NCI-H2171 (cell line): ENCODE results near the gene EEA1.

Experiments
- DNase-seq: peaks from one replicate; lab custom pipeline; 2025; lab: John Stamatoyannopoulos, UW

EEA1 gene

DNA sequence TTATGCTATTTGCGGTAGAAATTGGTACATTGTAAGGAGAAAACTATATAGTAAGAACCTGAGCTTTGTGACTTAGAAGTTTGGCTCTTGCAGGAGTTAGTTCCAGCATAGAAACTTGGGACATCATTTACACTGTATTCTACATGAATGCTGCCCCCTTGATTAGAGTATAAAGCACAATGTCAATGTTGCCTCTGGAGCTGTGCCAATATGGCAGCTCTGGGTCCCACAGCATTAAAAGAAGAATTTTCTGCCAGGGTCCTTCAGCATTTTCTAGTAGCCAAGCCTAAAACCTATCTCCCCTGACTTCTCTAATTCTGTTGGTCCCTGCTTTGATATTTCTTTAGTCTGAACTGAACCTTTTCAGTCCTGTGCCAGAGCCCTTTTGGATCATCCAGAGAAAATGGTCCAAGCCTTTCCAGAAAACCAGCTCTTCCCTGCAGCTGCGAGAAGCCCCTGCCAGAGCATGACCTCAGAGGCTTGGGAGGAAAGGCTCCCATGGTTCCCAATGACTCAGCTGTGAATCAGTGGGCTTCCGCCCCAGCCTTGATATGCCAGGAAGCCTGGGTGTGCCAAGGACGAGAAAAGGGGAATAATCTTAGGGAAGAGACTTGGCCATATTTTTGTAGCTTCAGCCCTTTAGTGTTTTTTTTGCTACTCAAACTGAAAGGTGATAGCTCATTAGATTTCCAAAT, 183.1 kb downstream of the EEA1 start:
- DNase-seq: no peak

DNA sequence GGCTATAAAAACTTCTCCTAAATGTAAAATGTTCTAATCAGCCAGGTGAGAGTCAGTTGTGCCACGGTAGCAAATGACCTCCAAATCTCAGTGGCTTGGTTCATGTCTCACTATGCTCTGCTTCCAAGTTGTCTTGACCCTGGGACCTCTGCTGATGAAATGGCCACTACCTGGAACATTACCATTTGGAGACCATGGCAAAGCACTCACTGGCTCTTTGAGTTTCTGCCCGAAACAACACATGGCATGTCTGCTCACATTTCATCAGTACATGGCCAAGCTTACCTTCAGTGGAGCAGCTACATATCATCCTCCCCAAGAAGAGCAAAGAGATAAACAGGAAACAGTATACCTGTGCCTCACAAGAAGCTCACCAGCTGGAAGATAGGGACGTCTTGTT, 186.1 kb downstream of the EEA1 start:
- DNase-seq: no peak

DNA sequence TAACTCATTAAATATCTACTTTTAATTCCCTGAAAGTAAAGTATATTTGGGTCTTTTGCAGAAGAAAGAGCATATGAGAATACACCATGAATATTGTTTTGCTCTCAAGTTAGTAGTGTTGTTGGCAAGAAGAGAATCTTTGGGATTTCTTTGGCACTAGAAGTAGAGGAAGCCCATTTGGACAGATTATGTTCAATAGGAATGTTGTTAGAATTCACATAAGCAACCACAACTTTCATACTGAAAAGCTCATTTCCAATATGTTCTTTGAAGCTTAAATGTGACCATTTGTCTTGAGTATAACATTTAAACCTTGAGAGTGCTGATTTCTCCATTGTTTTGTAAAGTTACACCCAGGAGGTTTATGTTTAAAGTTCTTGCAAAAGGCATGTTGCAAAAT, 188.7 kb downstream of the EEA1 start:
- no peak for DNase-seq

DNA sequence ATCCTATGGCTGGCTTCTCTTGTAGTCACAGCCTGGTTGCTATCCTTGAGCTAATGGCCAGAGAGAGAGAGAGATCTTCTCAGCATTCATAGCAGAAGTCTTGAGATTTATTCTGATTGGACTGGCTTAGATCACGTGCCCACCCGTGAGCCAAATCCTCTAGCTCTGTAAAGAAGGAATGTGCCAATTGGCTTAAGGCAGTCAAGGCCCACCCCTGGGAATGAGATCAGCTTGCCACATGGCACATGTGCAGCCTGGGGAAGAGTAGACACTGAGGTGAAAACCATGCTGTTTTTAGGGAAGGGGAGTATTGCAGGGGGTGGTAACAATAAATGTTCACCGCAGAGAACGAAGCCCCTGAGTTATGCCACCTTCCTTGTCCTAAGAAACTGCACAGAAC, 190.0 kb downstream of the EEA1 start:
- DNase-seq: peak; percentile 4

DNA sequence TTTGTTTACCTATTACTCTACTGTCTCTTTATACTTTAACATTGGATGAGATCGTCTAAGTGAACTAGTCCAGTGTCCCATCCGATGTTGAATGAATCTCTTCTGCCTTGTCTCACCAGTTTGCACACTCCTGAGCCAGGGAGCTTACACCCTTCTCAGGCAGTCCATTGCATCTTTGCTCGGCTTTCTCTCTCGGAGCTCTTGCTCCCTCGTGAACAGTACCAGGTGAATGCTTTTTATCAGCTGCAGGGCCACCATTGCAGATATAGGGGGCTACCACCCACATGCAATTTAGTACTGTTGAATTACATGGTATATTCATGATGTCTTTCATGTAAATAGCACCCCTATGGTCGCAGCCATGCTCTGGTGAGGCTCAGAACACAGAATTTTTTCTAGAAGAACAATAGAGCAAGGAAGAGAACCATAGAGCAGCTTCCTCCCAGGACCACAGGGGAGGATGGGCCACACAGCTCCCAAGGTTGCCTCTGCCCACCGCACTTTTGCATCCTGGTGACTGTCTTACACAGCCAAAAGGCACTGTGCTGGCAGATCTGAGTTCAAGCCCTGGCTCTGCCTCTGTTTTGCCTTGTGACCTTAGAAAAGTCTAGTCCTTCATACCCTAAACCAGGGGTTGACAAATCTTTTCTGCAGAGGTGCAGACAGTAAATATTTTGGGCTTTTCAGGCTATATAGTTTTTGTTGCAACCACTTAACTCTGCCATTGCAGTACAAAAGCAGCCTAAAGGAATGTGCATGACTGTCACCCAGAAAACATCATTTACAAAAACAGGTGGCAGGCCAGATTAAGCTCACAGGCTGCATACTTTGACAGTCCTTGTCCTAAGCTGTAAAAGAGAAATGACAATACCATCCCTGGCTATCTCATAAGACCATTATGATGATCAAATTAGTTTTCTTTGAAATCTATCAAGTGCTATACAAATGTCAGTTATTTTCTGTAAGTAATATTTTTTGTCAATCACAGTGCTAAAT, 190.9 kb downstream of the EEA1 start:
- no peak for DNase-seq

DNA sequence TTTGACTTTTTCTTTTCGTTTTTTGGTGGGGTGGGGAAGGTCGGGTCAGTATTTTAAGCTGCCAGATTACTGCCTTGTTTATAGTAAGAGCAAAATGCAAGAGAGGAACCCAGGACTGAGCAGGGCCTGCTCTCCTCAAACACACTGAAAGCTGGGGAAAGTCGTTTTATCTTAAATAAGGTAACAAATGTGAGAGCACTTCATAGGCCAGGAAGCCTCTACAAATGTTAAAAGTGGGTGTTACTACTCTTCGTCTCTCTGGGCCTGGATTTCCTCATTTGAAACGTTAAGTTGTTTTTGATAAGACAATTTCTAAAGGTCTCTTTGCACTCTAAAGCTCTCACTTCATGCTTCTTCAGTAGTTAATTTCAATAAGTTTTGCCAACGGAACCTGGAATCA, 192.5 kb downstream of the EEA1 start:
- no peak for DNase-seq

DNA sequence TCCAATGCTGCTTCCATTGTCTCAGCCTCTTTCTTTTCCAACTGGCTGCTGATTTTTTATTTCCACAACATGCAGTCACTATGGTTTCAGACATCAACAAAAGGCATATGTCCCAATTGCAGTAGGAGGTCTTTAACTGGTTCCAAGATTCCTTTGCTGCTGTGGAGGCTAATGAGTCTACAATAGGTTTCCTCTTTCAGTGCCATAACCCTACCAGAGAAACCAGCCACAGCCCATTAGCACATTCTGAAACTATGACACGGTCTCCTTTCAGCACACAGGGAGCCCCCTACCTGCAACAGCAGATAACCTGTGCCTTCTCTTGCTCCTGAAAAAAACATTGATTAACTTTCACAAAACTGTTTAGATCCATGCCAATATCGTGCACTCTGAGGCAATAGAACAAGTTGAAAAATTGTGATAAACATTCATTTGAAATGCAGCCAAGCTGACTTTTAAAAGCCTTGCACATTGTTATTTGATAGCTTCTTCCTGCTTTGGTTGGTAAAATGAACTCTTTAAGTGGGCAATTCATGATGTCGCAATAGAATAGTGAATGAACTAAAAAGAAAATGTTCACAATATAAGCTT, 193.9 kb downstream of the EEA1 start:
- DNase-seq: peak; percentile 46

DNA sequence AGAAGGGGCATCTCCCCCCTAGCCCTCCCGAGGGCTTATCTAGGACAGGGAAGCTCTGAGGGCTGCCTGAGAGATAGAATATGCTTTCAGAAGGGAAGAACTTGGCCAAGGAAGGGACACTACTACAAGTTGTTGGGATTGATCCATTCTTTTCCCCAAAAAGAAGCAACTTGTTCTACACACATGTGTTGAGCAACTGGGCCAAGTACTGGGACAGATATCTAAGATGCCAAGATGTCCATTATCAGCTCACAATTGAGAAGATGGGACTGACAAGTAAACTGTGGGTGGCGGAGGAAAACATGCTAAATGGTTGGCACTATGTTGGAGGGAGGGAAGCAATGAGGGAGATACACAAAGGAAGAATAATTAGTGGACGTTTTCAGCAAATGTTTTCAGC, 195.4 kb downstream of the EEA1 start:
- no peak for DNase-seq

DNA sequence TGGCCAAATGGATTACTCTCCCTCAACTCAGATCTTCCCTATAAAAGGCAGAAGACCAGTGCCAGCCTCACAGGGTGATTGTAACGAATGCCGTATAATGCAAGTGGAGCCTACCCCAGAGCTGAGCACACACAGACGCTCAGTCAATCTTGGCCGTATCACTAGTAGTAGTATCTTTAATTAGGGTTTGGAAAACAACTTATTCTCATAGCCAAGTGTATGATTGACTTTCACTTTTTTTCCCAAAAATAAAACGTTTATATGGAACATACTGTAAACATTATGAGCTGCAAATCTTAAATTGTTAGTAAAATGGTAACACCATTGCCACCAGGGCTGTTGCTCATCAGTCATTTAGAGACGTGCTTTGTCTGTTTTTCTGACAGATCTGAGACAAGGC, 195.9 kb downstream of the EEA1 start:
- DNase-seq: no peak

DNA sequence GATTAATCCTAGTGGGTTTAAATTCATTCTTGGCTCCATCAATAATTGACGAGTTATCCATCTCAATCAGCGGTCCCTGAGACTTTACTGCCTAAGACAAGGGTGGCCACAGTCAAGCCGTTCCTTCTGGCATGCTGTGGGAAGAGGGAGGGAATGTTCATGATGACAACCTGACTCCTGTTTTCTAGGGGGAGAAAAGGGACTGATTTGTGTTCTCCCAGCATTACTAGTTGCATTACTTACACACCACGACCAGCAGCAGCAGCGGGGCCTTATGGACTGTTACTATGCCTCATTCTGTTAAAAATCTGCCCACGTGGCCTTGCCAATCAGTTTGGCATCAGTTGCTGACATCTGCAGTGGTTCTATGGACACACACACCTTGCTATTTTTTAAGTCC, 196.4 kb downstream of the EEA1 start:
- no peak for DNase-seq

DNA sequence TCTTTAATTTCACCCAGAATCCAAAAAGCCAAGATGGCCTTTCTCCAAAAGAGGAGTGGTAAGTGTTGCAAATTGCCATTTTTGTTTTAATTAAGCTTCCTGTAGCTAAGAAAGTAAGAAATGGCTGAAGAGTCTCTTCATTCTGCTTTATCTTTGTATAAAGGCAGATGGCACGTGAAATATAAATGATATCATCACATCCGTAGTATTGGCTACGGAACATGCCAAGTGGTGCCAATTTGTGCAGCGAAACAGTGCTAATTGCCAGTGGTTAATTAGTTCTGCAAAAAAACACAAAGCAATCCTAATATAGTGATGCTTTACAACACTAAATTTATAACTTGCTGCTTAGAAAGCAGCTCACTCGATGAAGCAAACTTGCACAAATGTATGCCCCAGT, 196.9 kb downstream of the EEA1 start:
- no peak for DNase-seq

DNA sequence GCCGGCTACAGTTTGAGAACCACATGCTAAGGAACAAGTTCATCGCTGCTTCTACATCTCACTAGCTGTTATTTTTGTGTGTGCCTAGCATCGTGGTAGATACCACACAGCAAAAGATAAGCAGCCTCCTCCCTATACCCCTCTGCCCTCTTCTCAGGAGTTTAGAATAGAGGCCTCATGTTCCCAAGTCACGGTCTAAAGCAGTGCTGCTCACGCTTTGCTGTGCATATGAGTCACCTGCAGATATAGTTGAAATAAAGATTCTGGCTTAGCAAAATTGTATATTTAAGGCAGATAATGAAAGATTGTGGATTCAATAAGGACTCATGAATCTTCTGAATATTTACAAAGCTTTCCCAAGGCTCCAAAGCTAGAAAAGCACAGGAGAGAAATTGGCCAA, 198.3 kb downstream of the EEA1 start:
- DNase-seq: no peak

DNA sequence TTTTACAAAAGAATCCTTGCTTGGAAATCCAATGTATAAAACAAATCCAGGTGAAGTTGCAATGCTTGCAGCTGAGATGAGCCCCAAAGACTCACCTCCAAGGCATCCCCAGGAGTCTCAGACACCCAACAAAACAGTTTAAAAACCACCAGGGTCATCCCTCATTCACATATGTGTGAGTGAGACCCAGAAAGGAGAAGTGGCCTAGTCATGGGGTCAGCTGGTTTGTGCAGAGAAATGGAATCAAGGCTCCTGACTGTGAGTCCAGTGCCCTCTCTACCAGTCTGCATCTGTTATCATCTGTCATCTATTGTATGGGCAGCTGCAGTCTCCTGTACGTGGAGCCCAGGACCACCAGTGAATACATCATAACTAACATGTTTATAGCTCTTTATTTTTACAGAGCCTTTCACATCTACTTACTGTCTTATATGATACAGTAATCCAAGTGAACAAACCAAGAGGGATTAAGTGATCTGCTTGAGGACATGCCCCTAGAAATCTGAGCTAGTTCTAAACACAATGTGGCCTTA, 199.3 kb downstream of the EEA1 start:
- DNase-seq: no peak

DNA sequence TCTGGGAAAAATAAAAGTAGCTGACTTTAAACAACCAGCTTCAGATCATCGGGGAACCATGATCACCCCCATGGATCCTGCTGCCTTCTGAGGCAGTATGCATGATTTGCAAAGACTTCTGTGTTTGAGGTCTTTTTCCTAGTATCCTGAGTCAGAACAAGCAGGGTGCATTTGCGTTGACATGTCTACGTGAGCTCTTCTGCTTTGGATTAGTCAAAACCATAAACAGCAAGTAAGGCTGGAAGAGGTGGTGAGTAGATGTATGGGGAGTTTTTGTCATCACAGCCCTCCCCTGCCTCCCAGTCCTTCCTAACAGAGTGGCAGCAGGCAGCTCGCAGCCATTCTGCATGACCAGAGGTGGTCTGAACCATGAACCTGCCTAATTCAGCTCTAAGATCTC, 202.2 kb downstream of the EEA1 start:
- DNase-seq: no peak

DNA sequence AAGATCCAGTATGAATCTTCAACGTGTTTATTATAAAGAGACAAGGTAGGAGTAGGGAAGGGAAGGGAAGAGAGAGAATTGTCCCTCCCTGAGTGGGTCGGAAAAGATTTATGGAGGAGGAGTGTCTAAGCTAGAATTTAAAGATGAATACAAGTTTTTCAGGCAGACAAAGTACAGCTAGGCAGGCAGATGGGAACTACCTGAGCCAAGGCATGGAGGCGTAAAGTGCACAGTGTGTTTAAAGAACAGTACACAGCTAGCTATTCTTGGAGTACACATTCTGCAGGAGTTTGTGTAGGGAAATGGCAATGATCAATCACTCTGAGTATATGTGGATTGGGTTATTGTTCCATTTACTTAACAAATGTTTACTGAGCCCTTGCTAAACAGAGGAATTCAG, 206.2 kb downstream of the EEA1 start:
- DNase-seq: no peak

DNA sequence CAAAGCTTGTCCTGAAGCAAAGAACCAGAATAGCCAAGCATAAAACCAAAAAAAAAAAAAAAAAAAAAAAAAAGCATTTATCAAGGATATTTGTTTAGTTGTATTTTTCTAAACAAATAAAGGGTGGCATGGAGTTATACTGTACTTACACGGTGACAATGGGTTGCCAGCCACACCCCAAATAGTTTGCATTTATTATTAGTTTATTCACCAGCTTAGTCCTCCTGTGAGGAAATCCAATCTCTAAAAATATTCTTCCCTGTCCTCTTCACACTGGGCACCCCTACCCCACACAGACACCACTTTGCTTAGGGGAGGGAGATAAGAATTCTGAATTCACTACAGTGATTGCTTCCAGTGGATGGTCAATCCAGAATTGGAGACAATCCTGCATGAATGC, 207.4 kb downstream of the EEA1 start:
- no peak for DNase-seq

DNA sequence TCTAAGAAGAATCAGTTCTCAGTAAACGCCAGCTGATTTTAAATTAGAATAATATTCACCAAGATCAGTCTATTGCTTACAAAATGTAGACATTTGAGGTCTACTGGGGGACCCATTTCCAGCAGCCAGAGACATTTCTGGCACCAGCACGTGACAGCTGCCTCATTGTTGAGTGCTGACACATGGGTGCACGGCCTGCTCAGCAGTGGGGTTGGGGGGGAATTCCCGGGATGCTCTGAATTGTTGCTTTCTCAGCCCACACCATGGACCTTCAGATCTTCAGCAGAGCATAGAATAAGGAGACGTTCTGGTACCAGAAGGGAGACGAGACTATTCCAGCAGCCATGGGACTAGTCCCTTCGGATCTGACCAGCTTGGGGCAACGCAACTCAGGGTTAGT, 208.0 kb downstream of the EEA1 start:
- DNase-seq: no peak
